CD4-positive, alpha-beta T cell treated with Interleukin-17A for 4 hours (primary cell): ENCODE measurements around the gene ATP9B.
A peak's percentile ranks its signal among the peaks of the same experiment; 100 is the strongest.

ENCODE experiments used
- DNase-seq: peaks from one replicate; pipeline ENCODE4 v3.0.0-alpha.2; 2020; ENCODE audit warnings: mixed read lengths

The ATP9B gene

GRCh38 chr18:79068937-79069716 lies at the start of gene ATP9B:
TSS of gene ATP9B (plus strand) at chr18:79069394. CDS start at chr18:79069411, 17 bp downstream.
- DNase-seq = peak; percentile 98

GRCh38 chr18:79019881-79020280 lies 49.3 kb upstream of the ATP9B start:
- DNase-seq = no peak

- DNase-seq = no peak
These were observed 46.6 kb upstream of the ATP9B start for GRCh38 chr18:79022603-79023002.

- no peak for DNase-seq
These were observed 42.7 kb upstream of the ATP9B start for GRCh38 chr18:79026491-79026890.

GRCh38 chr18:79030680-79031079 lies 38.5 kb upstream of the ATP9B start:
- no peak for DNase-seq

DNA sequence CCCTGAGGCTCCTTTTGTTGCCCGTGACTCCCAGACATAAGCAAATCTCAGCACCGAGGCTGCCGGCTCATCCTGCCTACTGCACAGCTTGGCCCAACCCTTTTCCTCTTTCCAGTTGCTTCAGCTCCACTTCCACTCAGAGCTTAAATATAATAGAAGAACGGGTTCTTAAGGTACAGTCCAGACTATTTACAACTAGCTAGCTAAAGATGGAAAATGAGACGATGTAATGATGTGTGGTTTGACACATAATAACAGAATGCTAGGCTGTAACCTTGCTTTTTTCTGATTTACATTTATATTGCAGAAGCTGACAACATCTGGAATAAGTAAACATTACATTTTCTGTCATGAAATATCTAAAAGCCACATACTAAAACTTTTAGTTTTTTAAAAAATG lies 26.9 kb upstream of the ATP9B start:
- DNase-seq = no peak

- no peak for DNase-seq
These were observed 25.9 kb upstream of the ATP9B start for GRCh38 chr18:79043288-79043687.

DNA sequence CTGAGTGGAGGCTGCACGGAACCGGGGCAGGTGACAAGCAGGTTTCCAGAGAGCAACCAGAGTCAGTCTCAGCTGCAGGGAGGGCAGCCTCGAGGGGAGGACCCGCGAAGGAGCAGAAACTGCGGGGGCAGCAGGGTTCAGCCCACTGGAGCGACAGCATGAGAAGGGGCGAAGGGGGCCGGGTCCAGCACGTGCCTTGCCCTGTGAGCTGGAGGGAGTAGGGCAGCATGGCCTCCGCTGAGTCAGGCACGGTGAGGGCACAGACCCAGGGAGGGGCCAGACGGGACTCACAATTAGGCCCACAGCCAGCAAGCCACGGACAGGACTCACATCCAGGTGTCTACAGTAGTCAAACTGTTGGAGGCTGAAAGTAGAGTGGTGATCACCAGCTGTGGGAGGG lies 22.7 kb upstream of the ATP9B start:
- DNase-seq = no peak

DNA sequence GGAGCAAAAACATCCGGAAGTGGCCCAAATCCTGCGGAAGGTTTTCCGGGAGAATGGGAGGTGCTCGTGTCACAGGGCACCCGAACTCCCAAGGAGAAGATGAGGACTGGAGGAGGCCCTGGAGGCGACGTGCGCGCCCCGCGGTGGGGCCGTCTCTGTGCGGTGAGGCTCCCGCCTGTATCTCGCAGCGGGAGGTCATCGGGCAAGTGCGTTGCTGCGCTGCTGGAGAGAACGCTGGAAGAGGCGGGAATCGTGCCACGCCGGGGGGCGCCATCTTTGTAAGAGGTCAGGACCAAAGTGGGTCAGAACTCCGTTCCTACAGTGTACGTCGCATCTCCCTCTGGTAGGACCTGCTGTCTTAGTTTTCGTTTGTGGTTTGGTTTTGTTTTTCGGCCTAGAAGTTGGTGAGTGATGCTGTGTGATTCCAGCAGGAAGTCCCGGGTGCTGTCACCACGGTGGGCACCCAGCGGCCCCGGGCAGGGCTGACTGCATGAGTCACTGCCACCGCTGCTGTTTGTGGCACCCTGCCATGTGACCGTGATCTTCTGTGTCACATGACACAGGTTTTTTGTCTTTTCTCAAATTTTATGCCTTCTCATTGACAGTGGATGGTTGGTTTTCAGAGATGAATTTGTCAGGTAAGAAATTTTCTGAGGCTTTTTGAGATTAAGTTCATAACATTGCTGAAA lies 21.5 kb upstream of the ATP9B start:
- no peak for DNase-seq

- no peak for DNase-seq
These were observed 21.0 kb upstream of the ATP9B start for GRCh38 chr18:79048245-79048632.

GRCh38 chr18:79049506-79049905 lies 19.7 kb upstream of the ATP9B start:
- no peak for DNase-seq

- DNase-seq = no peak
These were observed 19.2 kb upstream of the ATP9B start for GRCh38 chr18:79050005-79050404.

- no peak for DNase-seq
These were observed 12.3 kb upstream of the ATP9B start for GRCh38 chr18:79056827-79057367.

DNA sequence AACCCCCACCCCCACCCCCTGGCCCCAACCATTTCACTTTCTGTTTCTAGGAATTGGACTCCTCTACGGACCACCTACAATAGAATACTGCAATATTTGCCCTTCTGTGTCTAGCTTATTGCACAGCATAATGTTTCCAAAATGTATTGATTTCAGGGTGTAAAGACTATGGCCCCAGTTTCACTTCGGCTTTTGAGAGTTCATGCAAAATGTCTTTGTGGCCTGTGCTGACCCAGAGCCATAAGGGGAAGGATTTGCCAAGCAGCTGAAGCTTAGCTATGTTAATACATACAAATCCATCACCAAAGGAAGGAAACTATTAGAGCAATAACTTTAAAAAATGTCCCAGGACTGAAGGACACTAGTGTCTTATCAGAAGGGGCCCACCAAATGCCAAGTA lies 11.2 kb upstream of the ATP9B start:
- no peak for DNase-seq

- DNase-seq = no peak
These were observed 6.4 kb upstream of the ATP9B start for GRCh38 chr18:79062806-79063205.

DNA sequence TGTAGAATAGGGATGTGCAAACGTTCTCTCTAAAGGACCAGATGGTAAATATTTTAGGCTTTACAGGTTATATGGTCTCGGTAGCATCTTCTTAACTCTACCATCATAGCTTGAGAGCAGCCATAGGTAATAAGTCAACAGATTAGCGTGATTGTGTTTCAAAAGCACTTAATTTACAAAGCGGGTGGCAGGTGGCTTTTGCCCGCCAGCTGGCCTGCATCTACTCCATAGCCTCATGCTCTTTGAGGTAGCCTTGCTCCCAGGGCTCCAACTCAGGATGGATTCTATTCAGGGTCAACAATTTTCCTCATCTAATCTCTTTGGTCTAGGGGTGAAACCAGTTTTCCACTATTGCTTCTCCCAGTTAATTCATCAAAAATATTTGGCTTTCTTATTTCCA lies 5.0 kb upstream of the ATP9B start:
- DNase-seq = no peak

- no peak for DNase-seq
These were observed 3.4 kb upstream of the ATP9B start for GRCh38 chr18:79065802-79066201.

DNA sequence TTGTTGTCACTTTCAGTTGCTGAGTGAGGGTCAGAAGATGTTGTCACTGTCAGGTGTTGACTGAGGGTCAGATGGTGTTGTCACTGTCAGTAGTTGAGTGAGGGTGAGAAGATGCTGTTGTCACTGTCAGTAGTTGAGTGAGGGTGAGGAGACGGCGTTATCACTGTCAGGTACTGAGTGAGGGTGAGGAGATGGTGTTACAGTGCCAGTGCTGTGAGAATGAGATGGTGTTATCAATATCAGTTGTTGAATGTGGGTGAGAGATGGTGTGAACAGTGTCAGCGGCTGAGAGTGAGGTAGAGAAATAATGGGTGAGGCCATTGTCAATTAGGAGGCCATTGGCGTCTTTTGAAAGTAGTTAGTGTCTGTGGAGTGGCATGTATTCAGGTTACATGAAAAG lies 1.6 kb upstream of the ATP9B start:
- DNase-seq = no peak

DNA sequence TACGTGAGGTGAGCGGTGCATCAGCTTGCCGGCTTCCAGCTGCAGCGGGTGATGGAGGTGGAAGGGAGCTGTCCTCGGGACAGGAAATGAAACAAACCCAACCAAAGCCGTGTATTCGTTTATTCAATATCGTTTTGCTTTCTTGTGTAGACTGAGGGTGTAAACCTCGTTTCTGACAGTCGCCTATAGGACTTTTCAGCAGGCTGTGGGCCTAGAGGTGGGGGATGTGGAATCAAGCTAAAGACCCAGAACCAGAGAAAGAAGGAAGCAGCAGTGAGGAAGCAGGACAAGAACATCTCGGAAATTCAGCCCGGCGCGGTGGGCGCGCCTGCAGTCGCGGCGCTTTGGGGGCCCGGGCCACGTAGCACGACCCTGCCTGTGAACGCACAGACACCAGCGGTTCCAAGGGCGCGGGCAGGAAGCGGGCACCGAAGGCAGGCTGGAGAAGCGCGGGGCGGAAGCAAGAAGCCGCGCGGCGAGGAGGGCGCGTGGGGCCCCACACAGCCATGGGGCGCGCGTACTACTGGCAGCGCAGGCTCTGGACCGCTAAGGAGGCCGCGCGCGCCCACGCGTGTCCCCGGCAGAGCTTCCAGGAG lies 755 bp upstream of the ATP9B start:
- DNase-seq = peak; percentile 49

GRCh38 chr18:79069717-79070151 lies 540 bp downstream of the ATP9B start:
- DNase-seq = no peak

GRCh38 chr18:79070486-79070885 lies 1.3 kb downstream of the ATP9B start:
- no peak for DNase-seq

DNA sequence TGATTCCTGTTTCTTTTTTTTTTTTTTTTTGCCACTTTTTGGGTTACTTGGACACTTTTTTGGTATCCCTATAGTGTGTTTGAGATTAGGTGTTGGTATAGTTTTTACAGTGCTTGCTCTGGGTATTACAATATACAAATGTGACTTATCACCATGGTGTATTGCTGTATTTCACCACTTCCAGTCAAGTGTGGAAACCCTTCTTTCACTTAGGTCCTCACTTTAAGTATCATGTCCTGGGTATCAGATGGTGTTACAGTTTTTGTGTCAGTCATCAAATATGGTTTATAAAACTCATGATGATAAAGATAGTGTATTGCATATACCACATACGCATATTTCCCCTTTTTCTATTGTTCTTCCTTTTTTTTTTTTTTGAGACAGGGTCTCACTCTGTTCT lies 1.8 kb downstream of the ATP9B start:
- no peak for DNase-seq

DNA sequence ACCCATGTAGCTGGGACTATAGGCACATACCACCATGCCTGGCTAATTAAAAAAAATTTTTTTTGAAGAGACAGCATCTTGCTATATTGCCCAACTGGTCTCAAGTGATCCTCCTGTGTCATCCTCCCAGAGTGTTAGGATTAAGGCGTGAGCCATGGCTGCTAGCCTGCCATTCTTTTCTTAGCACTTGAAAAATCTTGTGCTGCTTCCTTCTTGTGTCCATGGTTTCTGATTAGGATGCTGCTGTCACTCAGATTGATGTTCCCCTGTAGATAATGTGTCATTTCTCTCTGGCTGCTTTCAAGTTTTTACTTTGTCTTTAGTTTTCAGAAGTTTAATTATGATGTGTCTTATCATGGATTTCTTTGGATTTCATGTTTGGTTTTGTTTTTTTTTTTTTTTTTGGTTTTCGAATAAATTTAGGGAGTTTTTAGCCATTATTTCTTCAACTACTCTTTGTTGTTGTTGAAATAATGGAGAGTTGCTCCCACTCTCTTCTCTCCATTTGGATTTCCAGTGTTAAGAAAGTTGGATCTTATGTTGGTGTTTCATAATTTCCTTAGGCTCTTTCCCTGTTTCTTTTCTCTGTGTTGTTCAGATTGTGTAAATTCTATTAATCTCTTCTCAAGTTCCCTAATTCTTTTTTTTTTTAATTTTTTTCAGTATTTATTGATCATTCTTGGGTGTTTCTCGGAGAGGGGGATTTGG lies 2.5 kb downstream of the ATP9B start:
- DNase-seq = no peak
